ENCODE measurements around the gene HAGHL. TPM values are rescaled to one million over a fixed set of nuclear protein-coding genes. Genes with fewer than 3 reads are reported as not detected.

HAGHL gene
- total RNA-seq, 1 experiment from 2014 or later, result 74.8 TPM

DNA sequence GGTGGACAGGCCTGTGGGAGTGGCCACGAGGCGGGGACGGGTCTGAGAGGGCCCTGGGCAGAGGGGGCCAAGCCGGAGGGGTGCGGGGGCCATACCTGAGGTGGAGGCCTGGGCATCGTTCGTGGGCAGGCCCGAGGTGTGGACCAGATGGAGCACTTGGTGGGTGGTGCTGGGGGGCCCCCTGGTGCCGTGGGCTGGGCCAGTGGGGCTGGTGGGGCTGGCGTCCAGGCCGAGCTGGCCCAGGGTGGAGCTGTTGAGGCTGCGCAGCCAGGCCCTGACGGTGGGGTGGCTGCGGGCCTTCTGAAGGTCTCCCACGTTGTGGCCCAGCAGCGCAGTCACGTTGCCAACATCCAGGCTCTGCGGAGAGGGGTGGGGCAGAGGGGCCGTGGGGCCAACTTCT is 43.0 kb downstream of the HAGHL start:
- H3K27me3 ChIP-seq (ENCODE audit: insufficient read depth, low read length), result no peaks in the 10 kb centered on the region
- ATAC-seq, result no peak
- ChIA-PET CTCF (no interaction called here), RAD21 (ENCODE audit: low non-redundant PET in 1 of 2, low total read pairs in 2 of 2, uncharacterized antibody in 2 of 2, unreplicated experiment in 2 of 2) (no interaction called here), POLR2A (no interaction called here)
- H3K4me3 ChIP-seq (replicated peaks in 1 of 2; ENCODE audit: low read depth in 1 of 2, low read length in 2 of 2), result no peak overlapping the region
- no peak overlapping the region for H3K4me2 ChIP-seq (ENCODE audit: low read length)
- H4K20me1 ChIP-seq (ENCODE audit: insufficient read depth), result no peaks in the 10 kb centered on the region
- H3K9ac ChIP-seq (ENCODE audit: low read length), result no peak overlapping the region
- intact Hi-C loops (cut with micrococcal nuclease), result no loop called here
- no peak overlapping the region for H2AFZ ChIP-seq (ENCODE audit: low read depth, low read length, poor library complexity, severe bottlenecking)
- no peak for DNase-seq (ENCODE audit: low read depth, low spot score)
- no peak for TF ChIP-seq RAD21 (IDR thresholded peaks at IDR 0.05; ENCODE audit: low read depth)
- no peak for TF ChIP-seq ELF1 (IDR thresholded peaks at IDR 0.05; ENCODE audit: borderline replicate concordance, low read depth)
- TF ChIP-seq, protein P1, sequence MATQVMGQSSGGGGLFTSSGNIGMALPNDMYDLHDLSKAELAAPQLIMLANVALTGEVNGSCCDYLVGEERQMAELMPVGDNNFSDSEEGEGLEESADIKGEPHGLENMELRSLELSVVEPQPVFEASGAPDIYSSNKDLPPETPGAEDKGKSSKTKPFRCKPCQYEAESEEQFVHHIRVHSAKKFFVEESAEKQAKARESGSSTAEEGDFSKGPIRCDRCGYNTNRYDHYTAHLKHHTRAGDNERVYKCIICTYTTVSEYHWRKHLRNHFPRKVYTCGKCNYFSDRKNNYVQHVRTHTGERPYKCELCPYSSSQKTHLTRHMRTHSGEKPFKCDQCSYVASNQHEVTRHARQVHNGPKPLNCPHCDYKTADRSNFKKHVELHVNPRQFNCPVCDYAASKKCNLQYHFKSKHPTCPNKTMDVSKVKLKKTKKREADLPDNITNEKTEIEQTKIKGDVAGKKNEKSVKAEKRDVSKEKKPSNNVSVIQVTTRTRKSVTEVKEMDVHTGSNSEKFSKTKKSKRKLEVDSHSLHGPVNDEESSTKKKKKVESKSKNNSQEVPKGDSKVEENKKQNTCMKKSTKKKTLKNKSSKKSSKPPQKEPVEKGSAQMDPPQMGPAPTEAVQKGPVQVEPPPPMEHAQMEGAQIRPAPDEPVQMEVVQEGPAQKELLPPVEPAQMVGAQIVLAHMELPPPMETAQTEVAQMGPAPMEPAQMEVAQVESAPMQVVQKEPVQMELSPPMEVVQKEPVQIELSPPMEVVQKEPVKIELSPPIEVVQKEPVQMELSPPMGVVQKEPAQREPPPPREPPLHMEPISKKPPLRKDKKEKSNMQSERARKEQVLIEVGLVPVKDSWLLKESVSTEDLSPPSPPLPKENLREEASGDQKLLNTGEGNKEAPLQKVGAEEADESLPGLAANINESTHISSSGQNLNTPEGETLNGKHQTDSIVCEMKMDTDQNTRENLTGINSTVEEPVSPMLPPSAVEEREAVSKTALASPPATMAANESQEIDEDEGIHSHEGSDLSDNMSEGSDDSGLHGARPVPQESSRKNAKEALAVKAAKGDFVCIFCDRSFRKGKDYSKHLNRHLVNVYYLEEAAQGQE (IDR thresholded peaks at IDR 0.05; ENCODE audit: low read depth), result no peak
- TF ChIP-seq ZFX (IDR thresholded peaks at IDR 0.05), result no peak
- no peak for TF ChIP-seq CBX3 (IDR thresholded peaks at IDR 0.05; ENCODE audit: low read depth)
- no peak for TF ChIP-seq EZH2phosphoT487 (IDR thresholded peaks at IDR 0.05; ENCODE audit: borderline replicate concordance)
- TF ChIP-seq, protein P2, sequence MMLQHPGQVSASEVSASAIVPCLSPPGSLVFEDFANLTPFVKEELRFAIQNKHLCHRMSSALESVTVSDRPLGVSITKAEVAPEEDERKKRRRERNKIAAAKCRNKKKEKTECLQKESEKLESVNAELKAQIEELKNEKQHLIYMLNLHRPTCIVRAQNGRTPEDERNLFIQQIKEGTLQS (IDR thresholded peaks at IDR 0.05), result no peak
- no peak for TF ChIP-seq EGR1 (IDR thresholded peaks at IDR 0.05; ENCODE audit: low read depth)
- TF ChIP-seq FOSL1 (IDR thresholded peaks at IDR 0.05; ENCODE audit: low read depth), result no peak
- TF ChIP-seq POLR2A (IDR thresholded peaks at IDR 0.05; ENCODE audit: borderline replicate concordance, extremely low read depth, insufficient read depth, insufficient read length), result no peak
- no peak overlapping the region for H3K27ac ChIP-seq (ENCODE audit: low read depth, low read length)
- peaks cover 7 to 11% of the 10 kb centered on the region in 2 experiments; a peak in 3 of 4 replicates for H3K36me3 ChIP-seq (ENCODE audit: control insufficient read depth in 1 of 2, insufficient read depth in 2 of 2, low read length in 2 of 2)
- H3K9me2 ChIP-seq (ENCODE audit: insufficient read depth), result no peaks in the 10 kb centered on the region
- H3K9me3 ChIP-seq (ENCODE audit: control insufficient read depth in 1 of 2, insufficient read depth in 1 of 2, low read depth in 1 of 2, low read length in 2 of 2), result no peaks in the 10 kb centered on the region
- H3K79me2 ChIP-seq (ENCODE audit: insufficient read depth, low read length), result no peaks in the 10 kb centered on the region
- peaks cover 22 to 27% of the 10 kb centered on the region in 2 experiments for H3K4me1 ChIP-seq (ENCODE audit: control insufficient read depth in 1 of 2, insufficient read depth in 2 of 2, low read length in 2 of 2)
- BruUV-seq (replicated peaks), result no TSS peak
